SK-N-SH (cell line): Measurements from ENCODE around the gene CTNNA3.

Source experiments
- FOXJ3 ChIP-seq: sonication (generic); formaldehyde crosslinking; IDR thresholded peaks from 2 replicates; pipeline ENCODE4 v1.5.1; 2020; ENCODE audit warnings: mild to moderate bottlenecking, missing genetic modification reagents
- SMC3 ChIP-seq: IDR thresholded peaks from 2 replicates; pipeline ENCODE4 v1.6.1; 2012; ENCODE audit warnings: low read depth, low read length, improper control_type of control experiment
- YY1 ChIP-seq: IDR thresholded peaks from 2 replicates; pipeline ENCODE4 v1.4.0; 2012; ENCODE audit warnings: low read depth, mild to moderate bottlenecking
- TF ChIP-seq, protein P1 (sequence below): fragments of 150-350 bp; IDR thresholded peaks from 2 replicates; pipeline ENCODE4 v1.6.1; 2017; ENCODE audit warnings: antibody characterized with exemption, low read length, low read depth, borderline replicate concordance
- TF ChIP-seq, protein P2 (sequence below): fragments of 200-600 bp; sonication (generic); IDR thresholded peaks from 2 replicates; pipeline ENCODE4 v1.6.1; 2017; ENCODE audit warnings: antibody characterized with exemption, mild to moderate bottlenecking, moderate library complexity

DNA sequence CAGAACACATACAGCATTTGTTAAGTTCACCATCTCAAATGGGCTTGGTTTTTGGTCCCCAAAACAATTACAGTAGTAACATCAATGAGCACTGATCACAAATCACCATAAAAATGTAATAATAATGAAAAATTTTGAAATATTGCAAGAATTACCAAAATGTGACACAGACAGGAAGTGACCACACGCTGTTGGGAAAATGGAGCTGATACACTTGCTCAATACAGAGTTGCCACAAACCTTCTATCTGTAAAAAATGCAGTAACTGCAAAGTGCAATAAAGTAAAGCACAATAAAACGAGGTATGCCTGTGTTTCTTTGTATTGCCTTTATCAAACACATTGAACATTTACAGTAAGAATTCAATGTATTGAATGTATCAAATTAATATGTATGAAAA is 262.7 kb downstream of the CTNNA3 start:
- TF ChIP-seq, protein P1, sequence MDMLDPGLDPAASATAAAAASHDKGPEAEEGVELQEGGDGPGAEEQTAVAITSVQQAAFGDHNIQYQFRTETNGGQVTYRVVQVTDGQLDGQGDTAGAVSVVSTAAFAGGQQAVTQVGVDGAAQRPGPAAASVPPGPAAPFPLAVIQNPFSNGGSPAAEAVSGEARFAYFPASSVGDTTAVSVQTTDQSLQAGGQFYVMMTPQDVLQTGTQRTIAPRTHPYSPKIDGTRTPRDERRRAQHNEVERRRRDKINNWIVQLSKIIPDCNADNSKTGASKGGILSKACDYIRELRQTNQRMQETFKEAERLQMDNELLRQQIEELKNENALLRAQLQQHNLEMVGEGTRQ: no peak
- TF ChIP-seq, protein P2, sequence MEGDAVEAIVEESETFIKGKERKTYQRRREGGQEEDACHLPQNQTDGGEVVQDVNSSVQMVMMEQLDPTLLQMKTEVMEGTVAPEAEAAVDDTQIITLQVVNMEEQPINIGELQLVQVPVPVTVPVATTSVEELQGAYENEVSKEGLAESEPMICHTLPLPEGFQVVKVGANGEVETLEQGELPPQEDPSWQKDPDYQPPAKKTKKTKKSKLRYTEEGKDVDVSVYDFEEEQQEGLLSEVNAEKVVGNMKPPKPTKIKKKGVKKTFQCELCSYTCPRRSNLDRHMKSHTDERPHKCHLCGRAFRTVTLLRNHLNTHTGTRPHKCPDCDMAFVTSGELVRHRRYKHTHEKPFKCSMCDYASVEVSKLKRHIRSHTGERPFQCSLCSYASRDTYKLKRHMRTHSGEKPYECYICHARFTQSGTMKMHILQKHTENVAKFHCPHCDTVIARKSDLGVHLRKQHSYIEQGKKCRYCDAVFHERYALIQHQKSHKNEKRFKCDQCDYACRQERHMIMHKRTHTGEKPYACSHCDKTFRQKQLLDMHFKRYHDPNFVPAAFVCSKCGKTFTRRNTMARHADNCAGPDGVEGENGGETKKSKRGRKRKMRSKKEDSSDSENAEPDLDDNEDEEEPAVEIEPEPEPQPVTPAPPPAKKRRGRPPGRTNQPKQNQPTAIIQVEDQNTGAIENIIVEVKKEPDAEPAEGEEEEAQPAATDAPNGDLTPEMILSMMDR: no peak
- TF ChIP-seq SMC3: no peak
- no peak for TF ChIP-seq FOXJ3 (CRISPR knock-in tag)
- TF ChIP-seq YY1: no peak
